ENCODE measurements around the gene MYH15.

Gene MYH15

GRCh38 chr3:108415661-108416060 lies 94.7 kb downstream of the MYH15 start:
- no peak for TF ChIP-seq CTCF (IDR thresholded peaks at IDR 0.05; ENCODE audit: borderline replicate concordance, control extremely low read depth, extremely low read depth, insufficient read depth, missing control alignments)
- in situ Hi-C loops (cut with MboI; ENCODE audit: low sequenced_read_pairs, unreplicated experiment), result loop anchor here (25.0 kb wide), 1 partner anchor 478 kb away; no protein-coding TSS in a partner anchor
- no peak for DNase-seq (ENCODE audit: low spot score)

- DNase-seq (ENCODE audit: low spot score), result no peak
- no peak for TF ChIP-seq CTCF (IDR thresholded peaks at IDR 0.05; ENCODE audit: borderline replicate concordance, control extremely low read depth, extremely low read depth, insufficient read depth, missing control alignments)
- in situ Hi-C loops (cut with MboI; ENCODE audit: low sequenced_read_pairs, unreplicated experiment), result loop anchor here (25.0 kb wide), 1 partner anchor 477 kb away; no protein-coding TSS in a partner anchor
These were observed 96.4 kb downstream of the MYH15 start for GRCh38 chr3:108414007-108414406.

DNA sequence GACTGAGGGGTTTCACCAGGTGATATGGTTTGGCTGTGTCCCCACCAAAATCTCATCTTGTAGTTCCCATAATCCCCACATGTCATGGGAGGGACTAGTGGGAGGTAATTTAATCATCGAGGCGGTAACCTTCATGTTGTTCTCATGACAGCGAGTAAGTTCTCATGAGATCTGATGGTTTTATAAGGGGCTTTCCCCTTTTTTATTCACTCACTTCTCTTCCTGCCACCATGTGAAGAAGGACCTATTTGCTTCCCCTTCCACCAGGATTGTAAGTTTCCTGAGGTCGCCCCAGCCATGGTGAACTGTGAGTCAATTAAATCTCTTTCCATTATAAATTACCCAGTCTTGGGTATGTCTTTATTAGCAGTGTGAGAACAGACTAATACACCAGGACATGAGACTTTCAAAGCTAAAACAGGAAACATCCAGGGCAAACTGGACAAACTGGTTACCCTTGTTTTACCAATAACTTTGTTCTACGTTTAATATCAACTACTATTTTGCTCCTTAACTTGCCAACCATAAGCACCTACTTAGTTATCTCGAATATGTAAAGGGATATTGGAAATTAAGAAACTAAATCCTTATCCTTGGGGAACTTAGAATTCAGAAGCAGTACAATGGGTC lies 98.2 kb downstream of the MYH15 start:
- in situ Hi-C loops (cut with MboI; ENCODE audit: low sequenced_read_pairs, unreplicated experiment), result loop anchor here (25.0 kb wide), 1 partner anchor 475 kb away; no protein-coding TSS in a partner anchor
- TF ChIP-seq CTCF (IDR thresholded peaks at IDR 0.05; ENCODE audit: borderline replicate concordance, control extremely low read depth, extremely low read depth, insufficient read depth, missing control alignments), result no peak
- no peak for DNase-seq (ENCODE audit: low spot score)

DNA sequence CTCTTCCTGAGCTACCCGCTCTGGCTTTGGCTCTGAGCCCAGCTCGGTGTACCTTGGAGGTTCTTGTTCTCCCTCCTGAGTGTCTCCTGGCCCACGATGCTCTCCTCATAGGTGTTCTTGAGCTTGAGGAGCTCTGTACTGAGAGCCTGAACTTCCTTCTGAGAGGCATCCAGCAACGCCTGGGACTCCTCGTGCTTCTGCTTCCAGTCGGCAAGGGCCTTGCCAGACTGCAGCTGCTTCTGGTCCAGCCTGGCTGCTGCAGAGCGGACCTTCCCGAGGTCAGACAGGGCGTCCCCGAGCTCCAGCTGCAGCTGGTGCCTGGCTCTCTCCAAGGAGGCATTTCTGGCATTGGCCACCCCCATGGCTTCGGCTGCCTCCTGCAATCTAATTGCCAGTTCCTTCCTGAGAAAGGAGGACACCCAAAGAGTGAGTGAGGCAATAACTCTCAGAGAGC lies 99.8 kb downstream of the MYH15 start:
- TF ChIP-seq CTCF (IDR thresholded peaks at IDR 0.05; ENCODE audit: borderline replicate concordance, control extremely low read depth, extremely low read depth, insufficient read depth, missing control alignments), result no peak
- in situ Hi-C loops (cut with MboI; ENCODE audit: low sequenced_read_pairs, unreplicated experiment), result loop anchor here (25.0 kb wide), 1 partner anchor 473 kb away; no protein-coding TSS in a partner anchor
- DNase-seq (ENCODE audit: low spot score), result no peak

DNA sequence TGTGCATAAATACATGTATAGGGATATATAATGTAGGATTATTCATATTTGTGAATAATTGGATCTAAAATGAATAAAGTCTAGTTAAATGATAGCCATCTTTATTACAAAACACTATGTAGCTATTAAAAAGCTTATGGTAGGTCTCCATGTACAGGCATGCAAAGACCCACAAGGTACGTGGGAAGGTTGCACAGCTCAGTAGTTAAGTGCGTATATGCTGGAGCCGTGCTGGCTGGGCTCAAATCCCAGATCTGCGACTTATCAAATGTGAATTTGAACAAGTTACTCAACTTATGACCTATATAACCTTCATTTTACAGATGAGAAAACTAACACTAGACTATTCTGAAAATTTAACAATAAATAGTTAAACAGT lies 100.6 kb downstream of the MYH15 start:
- in situ Hi-C loops (cut with MboI; ENCODE audit: low sequenced_read_pairs, unreplicated experiment), result loop anchor here (5.0 to 25.0 kb wide), 2 partner anchors 257 to 472 kb away; no protein-coding TSS in a partner anchor
- TF ChIP-seq CTCF (IDR thresholded peaks at IDR 0.05; ENCODE audit: borderline replicate concordance, control extremely low read depth, extremely low read depth, insufficient read depth, missing control alignments), result no peak
- no peak for DNase-seq (ENCODE audit: low spot score)

DNA sequence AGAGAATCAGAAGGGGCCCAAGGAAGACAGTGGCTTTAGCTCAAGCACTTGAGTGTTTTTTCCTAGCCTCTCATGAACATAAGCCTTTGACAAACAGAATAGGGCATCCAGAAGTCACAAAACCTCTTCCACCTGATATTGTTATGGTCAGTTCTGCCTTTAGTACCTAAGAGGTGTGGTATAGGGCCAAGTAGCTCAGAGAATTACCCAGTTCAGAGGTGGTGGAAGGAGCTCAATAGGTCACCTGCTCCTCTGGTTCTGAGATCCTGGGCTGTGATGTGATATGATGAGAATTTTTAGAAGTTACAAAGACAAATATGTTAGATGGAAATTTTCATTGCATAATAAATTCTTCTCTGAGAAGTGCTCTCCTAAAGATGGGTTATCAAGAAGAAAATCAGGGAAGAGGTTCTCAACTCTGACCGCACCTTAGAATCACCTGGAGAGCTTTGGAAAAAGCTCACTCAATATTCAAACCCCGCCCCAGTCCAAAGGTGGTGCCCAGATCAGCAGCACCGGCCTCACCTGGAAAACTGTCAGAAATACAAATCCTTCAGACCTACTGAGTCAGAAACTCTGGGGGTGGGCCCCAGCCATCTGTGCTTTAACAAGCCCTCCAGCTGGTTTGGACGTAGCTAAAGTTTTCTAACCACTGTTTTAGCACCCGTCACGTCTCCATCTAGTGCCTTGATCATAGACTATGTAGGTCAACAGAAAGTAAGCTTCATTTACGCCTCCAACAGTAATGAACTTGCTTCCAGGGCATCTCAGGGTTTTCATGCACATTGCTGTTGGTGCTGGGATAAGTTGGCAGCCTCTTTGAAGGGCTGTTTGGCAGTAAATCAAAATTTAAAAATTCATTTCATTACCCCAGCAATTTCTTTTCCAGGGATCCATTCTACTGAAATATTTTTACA lies 101.3 kb downstream of the MYH15 start:
- no peak for TF ChIP-seq CTCF (IDR thresholded peaks at IDR 0.05; ENCODE audit: borderline replicate concordance, control extremely low read depth, extremely low read depth, insufficient read depth, missing control alignments)
- no peak for DNase-seq (ENCODE audit: low spot score)
- in situ Hi-C loops (cut with MboI; ENCODE audit: low sequenced_read_pairs, unreplicated experiment), result loop anchor here (5.0 to 25.0 kb wide), 2 partner anchors 257 to 472 kb away; no protein-coding TSS in a partner anchor

All from GM13976 (cell line).